GM18517 (cell line): Measurements from ENCODE around the gene POLD2.

Experiments
- ATAC-seq: cut with Tn5 transposase; IDR thresholded peaks from one replicate; pipeline ENCODE4 v1.9.1; 2021; ENCODE audit warnings: mild to moderate bottlenecking, moderate library complexity; ENCODE audit not compliant: unreplicated experiment

The POLD2 gene

GRCh38 chr7:44114586-44115310 is 8.6 kb downstream of the POLD2 start:
- no peak for ATAC-seq

- ATAC-seq: no peak
Measured at GRCh38 chr7:44113764-44114354, 9.5 kb downstream of the POLD2 start.

GRCh38 chr7:44112997-44113763 is 10.2 kb downstream of the POLD2 start:
- no peak for ATAC-seq

GRCh38 chr7:44112231-44112996 is 10.9 kb downstream of the POLD2 start:
- no peak for ATAC-seq

- no peak for ATAC-seq
Measured at GRCh38 chr7:44111761-44112160, 11.6 kb downstream of the POLD2 start.

DNA sequence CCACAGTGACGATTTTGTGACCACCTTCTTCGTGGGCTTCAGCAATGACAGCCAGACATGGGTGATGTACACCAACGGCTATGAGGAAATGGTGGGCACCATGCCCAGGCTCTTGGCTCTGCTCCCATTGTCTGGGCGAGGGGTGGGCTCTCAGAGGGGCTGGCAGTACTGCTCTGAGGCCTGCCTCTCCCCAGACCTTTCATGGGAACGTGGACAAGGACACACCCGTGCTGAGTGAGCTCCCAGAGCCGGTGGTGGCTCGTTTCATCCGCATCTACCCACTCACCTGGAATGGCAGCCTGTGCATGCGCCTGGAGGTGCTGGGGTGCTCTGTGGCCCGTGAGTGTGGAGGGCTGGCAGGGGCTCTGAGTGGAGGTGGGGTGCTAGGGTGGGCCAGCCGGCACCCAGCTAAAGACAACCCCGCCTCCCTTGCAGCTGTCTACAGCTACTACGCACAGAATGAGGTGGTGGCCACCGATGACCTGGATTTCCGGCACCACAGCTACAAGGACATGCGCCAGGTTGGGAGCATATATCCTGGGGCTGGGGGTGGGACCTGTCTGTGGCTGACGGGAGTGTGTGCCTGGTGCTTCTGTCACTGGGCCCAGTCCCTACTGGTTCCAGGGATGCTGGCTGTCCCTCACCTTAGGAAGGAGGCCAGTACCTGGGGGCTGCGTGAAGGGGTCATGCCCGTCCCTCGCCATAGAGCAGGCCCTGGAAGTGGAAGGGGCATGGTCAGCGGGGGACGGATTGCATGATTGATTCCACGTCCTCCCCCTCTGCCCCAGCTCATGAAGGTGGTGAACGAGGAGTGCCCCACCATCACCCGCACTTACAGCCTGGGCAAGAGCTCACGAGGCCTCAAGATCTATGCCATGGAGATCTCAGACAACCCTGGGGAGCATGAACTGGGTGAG is 12.4 kb downstream of the POLD2 start:
- no peak for ATAC-seq

GRCh38 chr7:44109991-44110390 is 13.4 kb downstream of the POLD2 start:
- ATAC-seq: no peak

DNA sequence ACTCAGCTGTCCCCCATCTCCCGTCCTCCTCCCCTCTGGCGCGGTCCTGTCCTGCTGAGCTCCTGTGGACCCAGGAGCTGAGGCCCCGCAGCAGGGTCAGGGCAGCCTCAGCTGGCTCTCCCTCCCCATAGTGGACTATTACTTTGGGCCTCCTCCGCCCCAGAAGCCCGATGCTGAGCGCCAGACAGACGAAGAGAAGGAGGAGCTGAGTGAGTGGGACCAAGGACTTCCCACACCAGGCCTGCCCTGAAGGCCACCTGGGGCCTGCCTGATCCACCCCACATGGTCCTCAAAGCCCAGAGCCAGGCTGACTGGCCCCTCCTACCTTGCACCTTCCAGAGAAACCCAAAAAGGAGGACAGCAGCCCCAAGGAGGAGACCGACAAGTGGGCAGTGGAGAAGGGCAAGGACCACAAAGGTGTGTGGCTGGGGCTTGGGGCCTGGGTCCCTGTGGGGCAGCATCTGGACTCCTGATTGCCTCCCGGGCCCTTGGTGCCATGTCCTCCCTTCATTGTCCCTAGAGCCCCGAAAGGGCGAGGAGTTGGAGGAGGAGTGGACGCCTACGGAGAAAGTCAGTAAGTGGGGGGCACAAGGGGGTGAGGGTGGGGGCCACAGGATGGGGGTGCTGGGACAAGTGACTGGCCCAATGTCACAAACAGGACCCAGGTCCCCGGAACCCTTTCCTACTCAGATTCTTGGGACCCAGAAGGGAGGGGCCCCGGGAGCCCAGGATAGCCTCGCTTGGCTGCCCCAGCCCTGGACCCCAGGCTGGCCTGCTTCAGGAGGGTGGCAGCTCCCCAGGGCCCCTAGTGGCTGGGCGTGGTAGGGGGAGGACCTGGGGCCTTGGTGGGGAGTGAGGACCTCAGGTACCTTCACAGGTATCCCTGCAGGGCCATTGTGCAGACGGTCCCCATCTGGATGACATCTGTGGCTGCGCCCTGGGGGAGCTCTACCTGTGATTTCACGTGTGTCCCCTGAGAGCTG is 14.3 kb downstream of the POLD2 start:
- ATAC-seq: no peak

GRCh38 chr7:44107961-44108767 is 15.2 kb downstream of the POLD2 start:
- no peak for ATAC-seq

GRCh38 chr7:44107116-44107960 is 16.0 kb downstream of the POLD2 start:
- ATAC-seq: no peak

- no peak for ATAC-seq
Measured at GRCh38 chr7:44106311-44107065, 16.9 kb downstream of the POLD2 start.

- ATAC-seq: no peak
Measured at GRCh38 chr7:44105832-44106231, 17.5 kb downstream of the POLD2 start.

GRCh38 chr7:44104860-44105771 is 18.2 kb downstream of the POLD2 start:
- no peak for ATAC-seq

GRCh38 chr7:44103923-44104859 is 19.2 kb downstream of the POLD2 start, which contains the start of gene AEBP1:
Gene AEBP1 (plus strand): TSS chr7:44104345. CDS start chr7:44104666, 321 bp downstream.
- no peak for ATAC-seq
